SK-N-MC (cell line): ENCODE data around the gene DNAH14.
"Not testable (repeated sequence)": the region's sequence is repeated elsewhere in the genome, so short reads cannot be mapped to it uniquely, and the experiment has no call there.

ENCODE experiments used
- DNase-seq: peaks from one replicate; pipeline ENCODE4 v3.0.0-alpha.2; 2011; ENCODE audit warnings: low read depth, low spot score
- H3K27ac ChIP-seq: fragments of 200-600 bp; sonication (generic); 2 replicates; pipeline ENCODE4 v1.5.1; 2016; ENCODE audit warnings: mixed run types
- H3K36me3 ChIP-seq: fragments of 200-600 bp; sonication (generic); 2 replicates; pipeline ENCODE4 v1.6.1; 2017; ENCODE audit warnings: antibody characterized with exemption, low read length, mixed read lengths; ENCODE audit not compliant: insufficient read depth
- H3K4me3 ChIP-seq: fragments of 200-600 bp; sonication (generic); 2 replicates; pipeline ENCODE4 v1.5.1; 2016
- H3K9ac ChIP-seq: fragments of 200-600 bp; sonication (generic); 2 replicates; pipeline ENCODE4 v1.8.0; 2017; ENCODE audit warnings: mixed run types, mixed read lengths; ENCODE audit not compliant: insufficient read length
- H3K9me3 ChIP-seq: fragments of 200-600 bp; sonication (generic); 2 replicates; pipeline ENCODE4 v1.6.1; 2017; ENCODE audit warnings: low read depth, mild to moderate bottlenecking, antibody characterized with exemption, low read length, moderate library complexity, mixed read lengths
- EZH2 ChIP-seq: fragments of 200-600 bp; sonication (generic); IDR thresholded peaks from one replicate; pipeline ENCODE4 v1.6.1; 2017; ENCODE audit warnings: antibody characterized with exemption
- FOXP2 ChIP-seq: optimal IDR thresholded peaks from 2 replicates; pipeline ENCODE3; 2011; ENCODE audit warnings: mild to moderate bottlenecking, moderate library complexity; ENCODE audit not compliant: insufficient read depth; ENCODE audit errors: extremely low read length, control extremely low read depth
- POLR2AphosphoS5 ChIP-seq: IDR thresholded peaks from 2 replicates; pipeline ENCODE4 v1.6.1; 2012; ENCODE audit warnings: mild to moderate bottlenecking, low read depth, low read length, borderline replicate concordance

DNAH14 gene

DNA sequence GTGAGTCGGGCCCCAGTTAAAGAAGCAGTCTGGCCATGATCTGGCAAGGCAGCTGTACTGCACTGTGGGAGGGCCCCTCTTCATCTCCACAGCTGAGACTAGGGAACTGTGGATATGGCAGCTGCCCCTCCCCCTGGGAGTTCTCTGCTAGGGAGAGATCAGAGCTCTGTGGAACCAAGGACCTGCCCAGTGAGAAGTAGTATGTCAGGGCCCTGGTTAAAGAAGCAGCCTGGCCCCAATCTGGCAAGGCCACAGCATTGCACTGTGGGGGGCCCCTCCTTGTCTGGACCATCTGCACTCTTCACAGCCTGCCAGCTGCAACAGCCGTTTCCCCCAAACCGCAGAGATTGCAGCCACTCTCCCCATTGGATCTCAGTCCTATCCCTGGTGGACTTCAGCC, 208.5 kb downstream of the DNAH14 start:
- TF ChIP-seq POLR2AphosphoS5 = no peak
- no peak for TF ChIP-seq FOXP2
- TF ChIP-seq EZH2 = no peak
- Histone ChIP-seq H3K9ac (no peak overlapping the region), H3K36me3 (no peaks in the 10 kb centered on the region), H3K9me3 (no peaks in the 10 kb centered on the region), H3K4me3 (no peak overlapping the region), H3K27ac (no peak overlapping the region)
- no peak for DNase-seq

GRCh38 chr1:225143001-225143400, 213.5 kb downstream of the DNAH14 start:
- H3K27ac ChIP-seq = no peak overlapping the region
- H3K4me3 ChIP-seq = no peak overlapping the region
- no peak for DNase-seq
- no peaks in the 10 kb centered on the region for H3K36me3 ChIP-seq
- no peaks in the 10 kb centered on the region for H3K9me3 ChIP-seq
- no peak overlapping the region for H3K9ac ChIP-seq
- TF ChIP-seq EZH2 (no peak), FOXP2 (no peak), POLR2AphosphoS5 (no peak)

DNA sequence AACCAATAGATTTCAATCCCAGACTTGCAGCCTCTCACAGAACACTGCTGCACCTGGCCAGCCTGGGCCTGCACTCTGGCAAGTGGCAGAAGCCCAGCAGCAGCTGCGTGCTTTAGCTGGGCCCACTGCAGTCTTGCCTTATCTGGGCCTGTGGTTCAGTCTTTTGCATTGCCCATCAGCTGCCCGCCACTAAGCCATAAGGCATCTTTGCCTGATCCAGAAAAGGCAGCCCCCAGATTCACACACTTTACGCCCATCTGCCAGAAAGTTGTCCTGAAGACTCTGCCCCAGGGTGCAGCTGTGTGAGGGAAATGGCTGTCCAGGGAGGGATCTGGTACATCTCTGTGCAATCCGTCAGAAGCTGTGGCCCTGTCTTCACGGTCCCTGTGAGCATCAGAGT, 217.0 kb downstream of the DNAH14 start:
- TF ChIP-seq POLR2AphosphoS5 (no peak), EZH2 (no peak), FOXP2 (no peak)
- no peak overlapping the region for H3K4me3 ChIP-seq
- no peaks in the 10 kb centered on the region for H3K9me3 ChIP-seq
- H3K27ac ChIP-seq = no peak overlapping the region
- DNase-seq = no peak
- H3K36me3 ChIP-seq = no peaks in the 10 kb centered on the region
- H3K9ac ChIP-seq = no peak overlapping the region

GRCh38 chr1:225147791-225148190, 218.3 kb downstream of the DNAH14 start:
- not testable (repeated sequence) for H3K4me3 ChIP-seq, H3K27ac ChIP-seq, H3K36me3 ChIP-seq, H3K9ac ChIP-seq, H3K9me3 ChIP-seq, DNase-seq

- Histone ChIP-seq H3K4me3 (no peak overlapping the region), H3K9me3 (no peaks in the 10 kb centered on the region), H3K9ac (no peak overlapping the region), H3K36me3 (no peaks in the 10 kb centered on the region), H3K27ac (no peak overlapping the region)
- no peak for TF ChIP-seq EZH2
- no peak for TF ChIP-seq POLR2AphosphoS5
- no peak for TF ChIP-seq FOXP2
- DNase-seq = no peak
Observed at GRCh38 chr1:225152061-225152460, 222.6 kb downstream of the DNAH14 start.

DNA sequence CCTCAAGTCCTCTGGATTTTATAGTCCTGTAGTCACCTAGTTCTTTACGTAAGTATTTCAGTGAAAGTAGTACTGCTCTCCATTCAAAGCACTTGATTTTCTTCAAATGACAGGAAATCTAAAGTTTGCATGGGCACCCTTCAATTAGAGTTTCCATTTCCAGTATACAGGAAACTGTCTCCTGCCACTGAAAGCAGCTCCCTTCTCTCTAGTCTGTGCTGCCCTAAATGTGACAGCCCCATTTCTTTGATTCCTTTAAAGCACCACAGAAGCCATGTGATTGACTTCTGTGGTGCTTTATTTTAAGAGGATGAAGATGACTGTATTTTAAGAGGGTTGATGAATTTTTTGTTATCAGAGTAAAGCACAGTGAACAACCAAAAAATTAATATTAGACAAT, 226.1 kb downstream of the DNAH14 start:
- H3K36me3 ChIP-seq = no peaks in the 10 kb centered on the region
- peak; percentile 1 for DNase-seq
- no peak overlapping the region for H3K27ac ChIP-seq
- no peak overlapping the region for H3K9ac ChIP-seq
- TF ChIP-seq POLR2AphosphoS5 (no peak), EZH2 (no peak), FOXP2 (no peak)
- no peak overlapping the region for H3K4me3 ChIP-seq
- no peaks in the 10 kb centered on the region for H3K9me3 ChIP-seq

DNA sequence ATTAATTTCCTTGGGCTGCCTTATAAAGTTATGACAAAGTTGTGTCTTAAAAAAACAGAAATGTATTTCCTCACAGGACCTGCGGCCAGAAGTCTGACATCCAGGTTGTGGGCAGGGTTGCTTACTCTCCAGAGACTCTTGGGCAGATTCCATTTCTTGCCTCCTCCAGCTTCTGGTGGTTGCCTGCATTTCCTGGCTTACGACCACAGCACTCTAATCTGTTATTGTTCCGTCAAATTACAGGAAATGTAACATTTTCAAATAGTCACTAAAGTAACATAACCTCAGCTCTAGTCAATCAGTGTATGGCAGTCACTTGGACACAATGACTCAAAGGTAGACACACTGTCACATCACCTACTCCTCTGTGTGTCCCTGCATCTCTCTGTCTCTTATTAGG, 226.8 kb downstream of the DNAH14 start:
- H3K27ac ChIP-seq = no peak overlapping the region
- no peaks in the 10 kb centered on the region for H3K36me3 ChIP-seq
- no peak overlapping the region for H3K4me3 ChIP-seq
- no peaks in the 10 kb centered on the region for H3K9me3 ChIP-seq
- TF ChIP-seq FOXP2 = no peak
- TF ChIP-seq POLR2AphosphoS5 = no peak
- no peak for TF ChIP-seq EZH2
- no peak overlapping the region for H3K9ac ChIP-seq
- DNase-seq = no peak

- H3K9ac ChIP-seq = no peak overlapping the region
- no peak overlapping the region for H3K4me3 ChIP-seq
- H3K36me3 ChIP-seq = no peaks in the 10 kb centered on the region
- no peak for TF ChIP-seq POLR2AphosphoS5
- TF ChIP-seq FOXP2 = no peak
- TF ChIP-seq EZH2 = no peak
- H3K9me3 ChIP-seq = no peaks in the 10 kb centered on the region
- DNase-seq = no peak
- no peak overlapping the region for H3K27ac ChIP-seq
Observed at GRCh38 chr1:225158291-225158690, 228.8 kb downstream of the DNAH14 start.

- H3K36me3 ChIP-seq = no peaks in the 10 kb centered on the region
- H3K27ac ChIP-seq = no peak overlapping the region
- H3K9me3 ChIP-seq = no peaks in the 10 kb centered on the region
- no peak overlapping the region for H3K9ac ChIP-seq
- TF ChIP-seq FOXP2 (no peak), POLR2AphosphoS5 (no peak), EZH2 (no peak)
- H3K4me3 ChIP-seq = no peak overlapping the region
- DNase-seq = no peak
Observed at GRCh38 chr1:225159793-225160192, 230.3 kb downstream of the DNAH14 start.

- not testable (repeated sequence) for H3K9me3 ChIP-seq, H3K36me3 ChIP-seq, H3K4me3 ChIP-seq, H3K27ac ChIP-seq, H3K9ac ChIP-seq, DNase-seq
Observed at GRCh38 chr1:225177409-225177808, 247.9 kb downstream of the DNAH14 start.
